B cell (primary cell): ENCODE results near the gene PDE6H. TPM values are rescaled to one million over a fixed set of nuclear protein-coding genes. Genes with fewer than 3 reads are reported as not detected.

ENCODE experiments used
- ATAC-seq: fragments of 200-7000 bp; cut with Tn5 transposase; one replicate; pipeline ENCODE4 v1.10.0; 2021; ENCODE audit warnings: low read depth, mild to moderate bottlenecking, moderate number of reproducible peaks, moderate library complexity
- CTCF ChIA-PET: fragments of 350-600 bp; sonication (Branson Sonifier 250); formaldehyde crosslinking; loops from one replicate; lab custom pipeline; 2021; ENCODE audit warnings: antibody characterized with exemption, inconsistent platforms; lab: Charles Lee
- POLR2A ChIA-PET: fragments of 350-600 bp; sonication (Branson Sonifier 250); formaldehyde crosslinking; loops from one replicate; lab custom pipeline; 2021; ENCODE audit warnings: antibody characterized with exemption; lab: Charles Lee
- DNase-seq: peaks from one replicate; pipeline ENCODE4 v3.0.0; 2013
- H2AFZ ChIP-seq: 2 replicates; pipeline ENCODE4 v1.6.1; 2012; ENCODE audit warnings: mild to moderate bottlenecking, low read depth, low read length; ENCODE audit not compliant: insufficient read depth, poor library complexity, severe bottlenecking
- H3K27ac ChIP-seq, 2 donors: 1 replicate in 1 of 2; 2 replicates in 1 of 2; pipeline ENCODE4 v1.5.1; 2012 to 2013; ENCODE audit warnings: low read length in 2 of 2, mild to moderate bottlenecking in 2 of 2, moderate library complexity in 1 of 2
- H3K27me3 ChIP-seq, 4 experiments: fragments of 200-600 bp in 1 of 4; sonication (generic) in 1 of 4; replicated peaks in 1 of 4; 1 replicate in 2 of 4; 2 replicates in 2 of 4; pipeline versions ENCODE4 v1.6.1 to v1.7.0; 2013 to 2016; ENCODE audit warnings: low read length in 3 of 4, mild to moderate bottlenecking in 2 of 4, mixed read lengths in 1 of 4, moderate library complexity in 1 of 4; ENCODE audit not compliant: insufficient read depth in 4 of 4, control insufficient read depth in 3 of 4; ENCODE audit errors: control extremely low read depth in 1 of 4
- H3K36me3 ChIP-seq, 2 experiments: replicated peaks in 1 of 2; 1 replicate in 1 of 2; 2 replicates in 1 of 2; pipeline versions ENCODE4 v1.6.1 to v1.7.1; 2013; ENCODE audit warnings: low read length in 1 of 2; ENCODE audit not compliant: insufficient read depth in 2 of 2, control insufficient read depth in 1 of 2; ENCODE audit errors: control extremely low read depth in 1 of 2, extremely low read depth in 1 of 2
- H3K4me1 ChIP-seq, 2 donors: fragments of 200-600 bp in 1 of 2; sonication (generic) in 1 of 2; 1 replicate in 1 of 2; 2 replicates in 1 of 2; pipeline versions ENCODE4 v1.5.1 to v1.6.1; 2013 to 2017; ENCODE audit warnings: low read length in 2 of 2; ENCODE audit not compliant: control insufficient read depth in 2 of 2, insufficient read depth in 2 of 2
- H3K4me2 ChIP-seq: replicated peaks from 2 replicates; pipeline ENCODE3; 2012; ENCODE audit warnings: mild to moderate bottlenecking, low read depth, low read length; ENCODE audit not compliant: poor library complexity, severe bottlenecking
- H3K4me3 ChIP-seq, 5 experiments: fragments of 200-600 bp in 1 of 5; sonication (generic) in 1 of 5; 1 replicate in 3 of 5; 2 replicates in 2 of 5; pipeline versions ENCODE4 v1.5.1 to v1.7.0; 2011 to 2016; ENCODE audit warnings: low read length in 4 of 5, mild to moderate bottlenecking in 4 of 5, low read depth in 2 of 5, control low read depth in 1 of 5, moderate library complexity in 1 of 5; ENCODE audit not compliant: insufficient read depth in 1 of 5; ENCODE audit errors: control extremely low read depth in 1 of 5, extremely low read depth in 1 of 5
- H3K79me2 ChIP-seq: fragments of 200-600 bp; sonication (generic); one replicate; pipeline ENCODE4 v1.6.0; 2016; ENCODE audit warnings: low read length; ENCODE audit not compliant: control insufficient read depth, insufficient read depth
- H3K9ac ChIP-seq: fragments of 200-600 bp; sonication (generic); 2 replicates; pipeline ENCODE4 v1.6.1; 2017; ENCODE audit warnings: mild to moderate bottlenecking, low read length, moderate library complexity
- H3K9me3 ChIP-seq, 3 donors: one replicate each; pipeline versions ENCODE4 v1.6.1 to v1.7.1; 2013; ENCODE audit warnings: low read length in 2 of 3; ENCODE audit not compliant: control insufficient read depth in 2 of 3, insufficient read depth in 1 of 3; ENCODE audit errors: control extremely low read depth in 1 of 3
- H4K20me1 ChIP-seq: 2 replicates; pipeline ENCODE4 v1.6.0; 2012; ENCODE audit warnings: mild to moderate bottlenecking, low read length; ENCODE audit not compliant: insufficient read depth, control insufficient read depth, poor library complexity, severe bottlenecking
- H3K27ac Mint-ChIP-seq: one replicate; pipeline ENCODE4 v1.8.0; 2021; ENCODE audit warnings: mixed read lengths
- H3K27me3 Mint-ChIP-seq: one replicate; pipeline ENCODE4 v1.8.0; 2021; ENCODE audit warnings: mixed read lengths
- H3K4me1 Mint-ChIP-seq: one replicate; pipeline ENCODE4 v1.8.0; 2021; ENCODE audit warnings: mixed read lengths
- H3K4me3 Mint-ChIP-seq: one replicate; pipeline ENCODE4 v1.8.0; 2021; ENCODE audit warnings: mixed read lengths
- H3K9me3 Mint-ChIP-seq: one replicate; pipeline ENCODE4 v1.8.0; 2022; ENCODE audit warnings: mixed read lengths; ENCODE audit not compliant: insufficient read depth
- EZH2 ChIP-seq: IDR thresholded peaks from 2 replicates; pipeline ENCODE4 v1.6.1; 2012; ENCODE audit warnings: borderline replicate concordance, low read depth, mild to moderate bottlenecking, moderate library complexity, low read length; ENCODE audit not compliant: insufficient read depth, poor library complexity, severe bottlenecking
- WGBS: methylation state at CpG from one replicate; pipeline ENCODE4 v1.1.5; 2013; ENCODE audit warnings: missing lambda C conversion rate; ENCODE audit not compliant: insufficient coverage; 5-methylcytosine and 5-hydroxymethylcytosine counted together
- intact Hi-C: fragments of 100-400 bp; cut with micrococcal nuclease; formaldehyde crosslinking; loops from one replicate; pipeline ENCODE4 v1.10.0; 2022
- polyA plus RNA-seq: library from polyadenylated mRNA; depleted of rRNA; stranded (reverse); fragments of >200 nt; gene quantifications from 2 replicates; pipeline ENCODE4 v1.2.3, GENCODE V29; 2012
- total RNA-seq, 2 donors: library from RNA; stranded (reverse); fragments of 120-200 nt in 1 of 2; gene quantifications; 1 replicate in 1 of 2; 2 replicates in 1 of 2; pipeline versions ENCODE4 v1.2.3 to v1.2.4, GENCODE V29; 2013 to 2022
- TF ChIP-seq, protein P1 (sequence below): fragments of 200-600 bp; IDR thresholded peaks from one replicate; pipeline ENCODE4 v1.8.0; 2022; ENCODE audit warnings: antibody characterized with exemption, mild to moderate bottlenecking

PDE6H gene
- total and polyA plus RNA-seq, 2 donors (not counting 1 experiment from before 2014, with no cell fraction given) = not detected

DNA sequence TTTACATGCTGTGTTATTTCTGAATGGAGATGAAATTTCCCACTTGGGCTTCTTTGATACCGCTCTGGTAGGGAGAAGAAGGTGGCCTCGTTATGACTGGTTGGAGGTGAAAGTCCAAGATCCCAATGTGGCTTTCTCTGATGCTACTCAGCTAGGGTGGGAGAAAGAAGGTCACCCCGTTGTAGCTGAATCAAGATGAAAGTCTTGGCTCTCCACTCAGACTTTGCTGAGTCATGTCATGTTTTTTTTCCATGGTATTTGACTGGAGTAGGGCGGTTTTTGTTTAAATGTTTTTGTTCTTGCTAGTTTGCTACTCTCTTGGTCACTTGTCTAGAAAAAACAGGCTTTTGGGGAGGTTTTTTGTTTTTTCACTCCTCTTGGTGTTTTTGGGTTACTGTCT lies 2.4 kb upstream of the PDE6H start:
- no peaks in the 10 kb centered on the region for H4K20me1 ChIP-seq
- no peak overlapping the region for H3K27ac ChIP-seq
- Mint-ChIP-seq H3K27me3 (no peaks in the 10 kb centered on the region), H3K27ac (no peak overlapping the region), H3K4me3 (no peak overlapping the region), H3K9me3 (no peaks in the 10 kb centered on the region), H3K4me1 (peaks cover 3% of the 10 kb centered on the region)
- H3K9ac ChIP-seq = no peak overlapping the region
- POLR2A ChIA-PET = no interaction called here
- H3K9me3 ChIP-seq = no peaks in the 10 kb centered on the region
- H3K36me3 ChIP-seq = no peaks in the 10 kb centered on the region
- intact Hi-C loops = no loop called here
- WGBS = 77% methylated on average over 4 of the region's 4 CpGs
- CTCF ChIA-PET = no interaction called here
- H3K4me1 ChIP-seq = no peaks in the 10 kb centered on the region
- no peak overlapping the region for H3K4me2 ChIP-seq
- no peak for ATAC-seq
- peaks cover 13% of the 10 kb centered on the region for H3K79me2 ChIP-seq
- no peaks in the 10 kb centered on the region for H3K27me3 ChIP-seq
- no peak for DNase-seq
- H2AFZ ChIP-seq = no peak overlapping the region
- no peak for TF ChIP-seq EZH2
- TF ChIP-seq, protein P1, sequence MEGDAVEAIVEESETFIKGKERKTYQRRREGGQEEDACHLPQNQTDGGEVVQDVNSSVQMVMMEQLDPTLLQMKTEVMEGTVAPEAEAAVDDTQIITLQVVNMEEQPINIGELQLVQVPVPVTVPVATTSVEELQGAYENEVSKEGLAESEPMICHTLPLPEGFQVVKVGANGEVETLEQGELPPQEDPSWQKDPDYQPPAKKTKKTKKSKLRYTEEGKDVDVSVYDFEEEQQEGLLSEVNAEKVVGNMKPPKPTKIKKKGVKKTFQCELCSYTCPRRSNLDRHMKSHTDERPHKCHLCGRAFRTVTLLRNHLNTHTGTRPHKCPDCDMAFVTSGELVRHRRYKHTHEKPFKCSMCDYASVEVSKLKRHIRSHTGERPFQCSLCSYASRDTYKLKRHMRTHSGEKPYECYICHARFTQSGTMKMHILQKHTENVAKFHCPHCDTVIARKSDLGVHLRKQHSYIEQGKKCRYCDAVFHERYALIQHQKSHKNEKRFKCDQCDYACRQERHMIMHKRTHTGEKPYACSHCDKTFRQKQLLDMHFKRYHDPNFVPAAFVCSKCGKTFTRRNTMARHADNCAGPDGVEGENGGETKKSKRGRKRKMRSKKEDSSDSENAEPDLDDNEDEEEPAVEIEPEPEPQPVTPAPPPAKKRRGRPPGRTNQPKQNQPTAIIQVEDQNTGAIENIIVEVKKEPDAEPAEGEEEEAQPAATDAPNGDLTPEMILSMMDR = no peak
- no peak overlapping the region for H3K4me3 ChIP-seq

DNA sequence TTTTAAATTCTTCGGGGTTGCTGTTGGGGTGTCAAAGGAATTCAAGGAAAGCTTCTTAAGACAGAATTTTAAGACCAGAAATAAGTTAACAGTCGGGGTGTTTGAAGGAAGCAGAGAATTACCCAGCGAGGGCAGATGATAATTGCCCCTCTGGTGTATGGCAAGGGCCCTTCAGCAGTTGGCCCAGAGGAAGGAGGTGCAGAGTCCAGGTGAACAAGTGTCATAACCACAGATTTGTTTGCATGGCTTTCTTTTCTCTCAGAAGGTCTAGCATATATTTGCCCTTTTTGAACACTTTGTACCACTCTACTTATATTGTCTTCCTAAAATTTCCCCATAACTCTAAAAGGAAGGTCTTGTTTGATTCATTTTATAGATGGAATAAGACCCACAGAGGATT lies 1.8 kb downstream of the PDE6H start:
- H3K27ac Mint-ChIP-seq = no peak overlapping the region
- H3K4me1 Mint-ChIP-seq = peaks cover 10% of the 10 kb centered on the region
- ATAC-seq = no peak
- Histone ChIP-seq H3K27me3 (no peaks in the 10 kb centered on the region), H3K4me1 (peaks cover 3 to 9% of the 10 kb centered on the region in 2 donors), H4K20me1 (no peaks in the 10 kb centered on the region), H3K9ac (no peak overlapping the region), H3K79me2 (peaks cover 3% of the 10 kb centered on the region), H3K4me3 (no peak overlapping the region), H3K9me3 (no peaks in the 10 kb centered on the region), H3K36me3 (no peaks in the 10 kb centered on the region), H3K27ac (no peak overlapping the region), H2AFZ (no peak overlapping the region), H3K4me2 (no peak overlapping the region)
- DNase-seq = no peak
- intact Hi-C loops = no loop called here
- TF ChIP-seq, protein P1 = no peak
- no peak for TF ChIP-seq EZH2
- no peaks in the 10 kb centered on the region for H3K27me3 Mint-ChIP-seq
- CTCF ChIA-PET = interaction anchor here (0.9 to 1.4 kb wide), 3 partner anchors 20 to 130 kb away, joined by 3 to 4 read pairs (median 3); no protein-coding TSS in a partner anchor
- H3K4me3 Mint-ChIP-seq = no peak overlapping the region
- H3K9me3 Mint-ChIP-seq = no peaks in the 10 kb centered on the region
- 96% methylated on average over 3 of the region's 3 CpGs for WGBS
- POLR2A ChIA-PET = no interaction called here
